SH-SY5Y (cell line): Measurements from ENCODE around the gene VTN.

Source experiments
- GATA2 ChIP-seq: IDR thresholded peaks from 2 replicates; pipeline ENCODE4 v1.6.1; 2011; ENCODE audit warnings: mild to moderate bottlenecking, low read depth, low read length
- GATA3 ChIP-seq: IDR thresholded peaks from 2 replicates; pipeline ENCODE4 v1.6.1; 2011; ENCODE audit warnings: low read depth, mild to moderate bottlenecking, low read length, moderate library complexity

VTN gene

GRCh38 chr17:28333083-28333746 lies 36.9 kb downstream of the VTN start:
- TF ChIP-seq GATA3: no peak
- no peak for TF ChIP-seq GATA2

GRCh38 chr17:28331891-28332420 lies 38.2 kb downstream of the VTN start:
- no peak for TF ChIP-seq GATA2

GRCh38 chr17:28330671-28331070 lies 39.4 kb downstream of the VTN start:
- no peak for TF ChIP-seq GATA2
- no peak for TF ChIP-seq GATA3

GRCh38 chr17:28328325-28328724 lies 41.8 kb downstream of the VTN start:
- TF ChIP-seq GATA3: no peak
- TF ChIP-seq GATA2: no peak

- no peak for TF ChIP-seq GATA2
- no peak for TF ChIP-seq GATA3
Observed at GRCh38 chr17:28327709-28328108, 42.4 kb downstream of the VTN start.

GRCh38 chr17:28327031-28327607 lies 43.0 kb downstream of the VTN start:
- TF ChIP-seq GATA2 (no peak), GATA3 (no peak)

- TF ChIP-seq GATA3: no peak
- TF ChIP-seq GATA2: no peak
Observed at GRCh38 chr17:28326114-28326513, 44.0 kb downstream of the VTN start.

- no peak for TF ChIP-seq GATA3
- TF ChIP-seq GATA2: no peak
Observed at GRCh38 chr17:28325211-28325610, 44.9 kb downstream of the VTN start.

- TF ChIP-seq GATA3: no peak
Observed at GRCh38 chr17:28324781-28325180, 45.3 kb downstream of the VTN start.

GRCh38 chr17:28324267-28324745 lies 45.8 kb downstream of the VTN start:
- no peak for TF ChIP-seq GATA2
- TF ChIP-seq GATA3: no peak

GRCh38 chr17:28320215-28321061 lies 49.7 kb downstream of the VTN start:
- TF ChIP-seq GATA2: no peak
- no peak for TF ChIP-seq GATA3

GRCh38 chr17:28319598-28319935 lies 50.5 kb downstream of the VTN start:
- TF ChIP-seq GATA3: no peak
- TF ChIP-seq GATA2: no peak

GRCh38 chr17:28318759-28319597 lies 51.1 kb downstream of the VTN start, which contains the start of gene TMEM97:
Gene TMEM97, plus strand, starts transcription at chr17:28319200. Its CDS starts 40 bp downstream, at chr17:28319240.
- TF ChIP-seq GATA3 (no peak), GATA2 (no peak)
